Nephron progenitor cell (in vitro differentiated cells): ENCODE data around the gene YJEFN3.

Experiments
- DNase-seq: peaks from one replicate; pipeline ENCODE4 v3.0.0; 2021
- H3K27ac Mint-ChIP-seq: 2 replicates; pipeline ENCODE4 v1.8.0; 2021; ENCODE audit warnings: mild to moderate bottlenecking, moderate library complexity, mixed read lengths
- H3K27me3 Mint-ChIP-seq: 2 replicates; pipeline ENCODE4 v1.8.0; 2021; ENCODE audit warnings: mild to moderate bottlenecking, low read depth, mixed read lengths; ENCODE audit not compliant: poor library complexity
- H3K36me3 Mint-ChIP-seq: 2 replicates; pipeline ENCODE4 v1.8.0; 2021; ENCODE audit warnings: low read depth, mixed read lengths
- H3K4me1 Mint-ChIP-seq: 2 replicates; pipeline ENCODE4 v1.8.0; 2021; ENCODE audit warnings: mixed read lengths
- H3K4me3 Mint-ChIP-seq: 2 replicates; pipeline ENCODE4 v1.8.0; 2021; ENCODE audit warnings: mild to moderate bottlenecking, moderate library complexity, mixed read lengths
- H3K9me3 Mint-ChIP-seq: 2 replicates; pipeline ENCODE4 v1.8.0; 2021; ENCODE audit warnings: mild to moderate bottlenecking, moderate library complexity, mixed read lengths
- TF ChIP-seq, protein P1 (sequence below): fragments of 200-600 bp; sonication (generic); IDR thresholded peaks from 2 replicates; pipeline ENCODE4 v1.5.0; 2021; ENCODE audit warnings: antibody characterized with exemption

The YJEFN3 gene

DNA sequence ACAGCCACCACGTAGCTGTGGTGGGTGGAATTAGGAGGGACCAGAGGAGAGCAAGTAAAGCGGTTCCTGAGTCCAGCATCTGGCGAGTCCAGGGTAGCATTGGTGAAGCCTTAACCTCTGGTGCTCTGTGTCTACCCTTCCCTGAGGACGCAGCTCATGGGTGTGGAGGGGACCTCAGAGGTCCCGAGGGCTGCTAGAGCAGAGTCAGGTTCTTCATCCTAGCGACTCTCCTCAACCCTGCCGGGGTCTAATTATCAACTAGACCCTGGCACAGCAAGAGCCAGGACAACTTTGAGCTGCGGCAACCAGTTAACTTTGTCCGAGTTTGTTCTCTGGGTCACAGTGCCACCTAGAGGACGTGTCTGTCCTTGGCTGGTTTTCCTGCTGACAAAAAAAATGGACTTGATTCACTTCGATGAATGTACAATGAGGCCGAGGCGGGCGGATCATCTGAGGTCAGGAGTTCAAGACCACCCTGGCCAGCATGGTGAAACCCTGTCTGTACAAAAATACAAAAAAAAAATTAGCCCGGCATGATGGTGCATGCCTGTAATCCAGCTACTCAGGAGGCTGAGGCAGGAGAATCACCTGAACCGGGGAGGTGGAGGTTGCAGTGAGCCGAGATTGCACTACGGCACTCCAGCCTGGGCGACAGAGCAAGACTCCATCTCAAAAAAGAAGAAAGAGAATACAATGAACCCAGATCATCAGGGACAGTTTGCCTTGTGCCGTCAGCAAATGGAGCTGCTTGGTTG is 38.3 kb upstream of the YJEFN3 start:
- TF ChIP-seq, protein P1, sequence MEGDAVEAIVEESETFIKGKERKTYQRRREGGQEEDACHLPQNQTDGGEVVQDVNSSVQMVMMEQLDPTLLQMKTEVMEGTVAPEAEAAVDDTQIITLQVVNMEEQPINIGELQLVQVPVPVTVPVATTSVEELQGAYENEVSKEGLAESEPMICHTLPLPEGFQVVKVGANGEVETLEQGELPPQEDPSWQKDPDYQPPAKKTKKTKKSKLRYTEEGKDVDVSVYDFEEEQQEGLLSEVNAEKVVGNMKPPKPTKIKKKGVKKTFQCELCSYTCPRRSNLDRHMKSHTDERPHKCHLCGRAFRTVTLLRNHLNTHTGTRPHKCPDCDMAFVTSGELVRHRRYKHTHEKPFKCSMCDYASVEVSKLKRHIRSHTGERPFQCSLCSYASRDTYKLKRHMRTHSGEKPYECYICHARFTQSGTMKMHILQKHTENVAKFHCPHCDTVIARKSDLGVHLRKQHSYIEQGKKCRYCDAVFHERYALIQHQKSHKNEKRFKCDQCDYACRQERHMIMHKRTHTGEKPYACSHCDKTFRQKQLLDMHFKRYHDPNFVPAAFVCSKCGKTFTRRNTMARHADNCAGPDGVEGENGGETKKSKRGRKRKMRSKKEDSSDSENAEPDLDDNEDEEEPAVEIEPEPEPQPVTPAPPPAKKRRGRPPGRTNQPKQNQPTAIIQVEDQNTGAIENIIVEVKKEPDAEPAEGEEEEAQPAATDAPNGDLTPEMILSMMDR, result peak; percentile 81
- Mint-ChIP-seq H3K4me3 (no peak overlapping the region), H3K27ac (peak overlapping the region; percentile 99), H3K4me1 (peaks cover 52% of the 10 kb centered on the region), H3K9me3 (no peaks in the 10 kb centered on the region), H3K27me3 (no peaks in the 10 kb centered on the region), H3K36me3 (peaks cover 6% of the 10 kb centered on the region)
- peak; percentile 82 for DNase-seq

DNA sequence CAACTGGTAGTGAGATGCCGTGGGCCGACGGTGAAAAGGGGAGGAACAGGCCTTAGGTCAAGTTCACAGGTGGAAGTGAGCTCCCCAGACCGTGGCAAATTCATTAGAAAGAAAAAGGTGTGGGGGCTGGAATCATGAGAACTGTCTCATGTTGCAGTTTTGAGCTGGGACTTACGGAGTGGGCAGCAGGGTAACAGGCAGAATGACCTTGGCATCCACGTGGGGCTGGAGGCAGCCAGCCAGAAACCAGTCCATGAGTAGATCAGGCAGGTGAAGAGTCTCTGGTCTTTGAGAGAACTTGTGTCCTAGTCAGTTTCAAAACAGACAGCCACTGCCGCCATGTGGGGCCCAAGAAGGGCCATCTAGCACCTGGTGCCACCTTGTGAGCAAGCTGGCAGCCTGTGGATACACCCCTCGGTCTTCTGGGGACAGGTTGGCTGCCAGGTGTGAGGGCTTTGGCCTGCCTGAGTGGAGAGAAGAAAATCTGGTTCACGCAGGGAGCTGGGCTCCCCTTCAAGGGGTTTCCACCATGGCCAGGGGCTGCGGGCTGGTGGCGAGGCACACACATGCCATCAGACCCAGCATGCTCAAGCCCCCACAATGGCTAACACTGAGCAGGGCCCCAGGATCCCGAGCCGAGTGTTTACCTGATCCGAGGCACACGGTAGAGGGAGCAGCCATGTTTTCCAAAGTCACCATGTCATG is 37.2 kb upstream of the YJEFN3 start:
- Mint-ChIP-seq H3K4me3 (no peak overlapping the region), H3K27me3 (no peaks in the 10 kb centered on the region), H3K9me3 (no peaks in the 10 kb centered on the region), H3K36me3 (peaks cover 6% of the 10 kb centered on the region), H3K4me1 (peaks cover 41% of the 10 kb centered on the region), H3K27ac (no peak overlapping the region)
- no peak for DNase-seq
- TF ChIP-seq, protein P1, result no peak

DNA sequence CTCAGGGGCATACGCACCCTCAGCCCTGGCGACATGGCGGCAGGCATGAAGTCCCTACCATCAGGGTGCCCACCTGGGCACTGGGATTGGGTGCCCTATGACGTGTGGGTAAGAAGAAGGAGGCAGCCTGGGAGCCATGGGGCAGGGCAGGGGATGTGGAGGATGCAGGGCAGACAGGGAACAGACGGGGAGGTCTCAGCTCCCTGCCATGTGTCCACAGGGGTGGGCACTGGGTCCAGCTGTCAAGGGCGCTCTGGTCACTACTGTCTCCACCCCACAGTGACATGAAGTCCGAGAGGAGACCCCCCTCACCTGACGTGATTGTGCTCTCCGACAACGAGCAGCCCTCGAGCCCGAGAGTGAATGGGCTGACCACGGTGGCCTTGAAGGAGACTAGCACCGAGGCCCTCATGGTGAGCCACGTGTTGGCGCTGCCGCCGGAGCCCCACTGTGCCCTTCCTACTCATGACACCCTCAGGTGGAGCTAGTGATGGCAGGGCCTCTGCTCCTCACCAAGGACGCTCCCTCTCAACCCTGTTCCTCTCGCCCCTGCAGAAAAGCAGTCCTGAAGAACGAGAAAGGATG is 36.6 kb upstream of the YJEFN3 start:
- DNase-seq, result no peak
- H3K4me1 Mint-ChIP-seq, result peaks cover 35% of the 10 kb centered on the region
- TF ChIP-seq, protein P1, result no peak
- H3K4me3 Mint-ChIP-seq, result no peak overlapping the region
- peaks cover 12% of the 10 kb centered on the region for H3K36me3 Mint-ChIP-seq
- peaks cover 2% of the 10 kb centered on the region for H3K27me3 Mint-ChIP-seq
- H3K9me3 Mint-ChIP-seq, result no peaks in the 10 kb centered on the region
- H3K27ac Mint-ChIP-seq, result peak overlapping the region; percentile 48

DNA sequence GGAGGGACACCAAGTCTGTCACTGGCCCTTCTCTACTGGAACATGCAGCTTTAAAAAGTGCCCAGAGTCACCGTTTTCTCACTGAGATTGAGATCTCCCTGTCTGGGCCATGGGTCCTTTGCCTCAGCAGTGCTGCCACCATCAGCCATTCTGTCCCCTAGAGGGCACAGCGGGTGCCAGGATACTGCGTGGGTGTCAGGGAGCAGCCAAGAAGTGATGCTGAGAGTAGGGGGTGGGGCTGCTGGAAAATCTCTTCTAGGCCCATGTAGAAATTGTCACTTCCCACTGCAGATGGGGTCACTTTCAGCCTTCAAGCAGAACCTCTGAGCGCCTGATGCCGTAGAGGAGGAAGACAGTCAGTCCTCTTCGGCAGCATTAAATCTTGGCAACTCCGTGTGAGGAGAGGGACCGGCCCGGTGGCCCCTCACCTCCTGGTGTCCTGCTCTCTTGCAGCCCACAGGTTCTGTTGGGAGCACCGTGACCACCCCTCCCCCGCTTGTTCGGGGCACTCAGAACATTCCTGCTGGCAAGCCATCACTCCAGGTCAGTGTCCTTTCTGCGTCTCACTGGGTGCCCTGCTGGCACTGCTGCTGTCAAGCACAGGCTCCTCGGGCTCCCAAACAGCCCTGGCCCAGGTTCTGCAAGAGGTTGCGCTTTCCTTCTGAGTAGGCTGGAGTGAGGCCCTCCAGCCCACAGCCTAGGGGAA is 34.7 kb upstream of the YJEFN3 start:
- Mint-ChIP-seq H3K27ac (no peak overlapping the region), H3K9me3 (no peaks in the 10 kb centered on the region), H3K4me1 (peaks cover 16% of the 10 kb centered on the region), H3K27me3 (peaks cover 2% of the 10 kb centered on the region), H3K36me3 (peaks cover 15% of the 10 kb centered on the region), H3K4me3 (no peak overlapping the region)
- TF ChIP-seq, protein P1, result no peak
- DNase-seq, result no peak

DNA sequence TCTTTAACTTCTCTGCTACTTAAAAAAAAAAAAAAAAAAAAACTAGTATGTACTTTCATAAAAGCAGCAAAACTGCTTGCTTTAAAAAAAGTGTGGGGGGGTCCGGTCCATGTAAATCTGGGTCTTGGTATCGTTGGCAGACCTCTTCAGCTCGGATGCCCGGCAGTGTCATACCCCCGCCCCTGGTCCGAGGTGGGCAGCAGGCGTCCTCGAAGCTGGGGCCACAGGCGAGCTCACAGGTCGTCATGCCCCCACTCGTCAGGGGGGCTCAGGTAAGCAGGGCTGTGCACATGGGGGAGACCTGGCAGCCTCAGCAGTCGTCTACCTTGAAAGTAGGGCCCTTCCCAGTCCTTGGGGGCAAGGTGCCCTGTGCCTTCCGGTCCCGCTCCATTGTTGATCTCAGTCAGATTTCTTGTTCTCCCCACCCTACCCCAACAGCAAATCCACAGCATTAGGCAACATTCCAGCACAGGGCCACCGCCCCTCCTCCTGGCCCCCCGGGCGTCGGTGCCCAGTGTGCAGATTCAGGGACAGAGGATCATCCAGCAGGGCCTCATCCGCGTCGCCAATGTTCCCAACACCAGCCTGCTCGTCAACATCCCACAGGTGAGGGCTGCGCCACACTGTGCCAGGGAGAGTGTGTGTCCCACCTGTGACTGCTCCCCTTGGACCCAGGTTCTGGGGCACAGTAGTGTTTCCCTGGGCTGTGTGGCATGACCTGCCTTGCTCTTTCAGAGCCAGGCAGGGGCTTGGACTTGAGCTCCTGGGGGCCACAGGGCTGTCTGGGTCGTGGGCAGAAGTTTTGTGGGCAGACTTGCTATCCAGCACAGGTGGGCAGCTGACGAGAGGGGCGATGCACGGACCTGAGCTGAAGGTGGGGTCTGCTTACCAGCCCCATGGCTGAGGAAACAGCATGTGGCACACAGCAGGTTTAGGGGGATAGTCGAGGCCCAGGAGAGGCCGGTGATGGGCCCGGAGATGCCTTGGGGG is 32.8 kb upstream of the YJEFN3 start:
- Mint-ChIP-seq H3K27ac (no peak overlapping the region), H3K4me3 (no peak overlapping the region), H3K4me1 (no peaks in the 10 kb centered on the region), H3K9me3 (no peaks in the 10 kb centered on the region), H3K27me3 (peaks cover 2% of the 10 kb centered on the region), H3K36me3 (peaks cover 17% of the 10 kb centered on the region)
- TF ChIP-seq, protein P1, result no peak
- DNase-seq, result no peak
